SIG-M5 treated with dmso at 0.1 percent for 504 hours (cell line): ENCODE results near the gene ZNF691.
"Not testable (repeated sequence)": the region's sequence is repeated elsewhere in the genome, so short reads cannot be mapped to it uniquely, and the experiment has no call there.

Experiments used
- DNase-seq: peaks from one replicate; lab custom pipeline; 2025; ENCODE audit not compliant: unreplicated experiment; lab: John Stamatoyannopoulos, UW

Gene ZNF691

GRCh38 chr1:42856554-42856953 is 10.1 kb downstream of the ZNF691 start:
- DNase-seq = not testable (repeated sequence)

GRCh38 chr1:42859366-42859765 is 13.0 kb downstream of the ZNF691 start:
- not testable (repeated sequence) for DNase-seq

- DNase-seq = no peak
These were observed 14.1 kb downstream of the ZNF691 start for GRCh38 chr1:42860339-42861013.

DNA sequence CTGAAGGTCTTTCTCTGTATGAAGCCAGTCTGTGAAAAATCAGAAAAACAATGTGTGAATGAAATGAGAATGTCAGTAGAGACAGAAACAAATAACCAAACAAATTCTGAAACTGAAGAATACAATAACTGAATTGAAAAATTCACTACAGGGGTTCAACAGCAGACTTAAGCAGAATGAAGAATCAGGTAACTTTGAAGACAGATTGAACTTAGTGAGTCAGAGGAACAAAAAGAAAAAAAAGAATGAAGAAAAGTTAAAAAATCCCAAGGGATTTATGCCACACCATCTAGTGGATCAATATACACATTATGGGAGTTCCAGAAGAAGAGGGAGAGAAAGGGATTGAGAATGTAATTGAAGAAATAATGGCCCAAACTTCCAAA is 14.6 kb downstream of the ZNF691 start:
- DNase-seq = no peak

GRCh38 chr1:42866549-42866948 is 20.1 kb downstream of the ZNF691 start:
- no peak for DNase-seq

GRCh38 chr1:42868466-42868865 is 22.1 kb downstream of the ZNF691 start:
- DNase-seq = not testable (repeated sequence)

- not testable (repeated sequence) for DNase-seq
These were observed 22.8 kb downstream of the ZNF691 start for GRCh38 chr1:42869254-42869653.

GRCh38 chr1:42869751-42870150 is 23.3 kb downstream of the ZNF691 start:
- not testable (repeated sequence) for DNase-seq

DNA sequence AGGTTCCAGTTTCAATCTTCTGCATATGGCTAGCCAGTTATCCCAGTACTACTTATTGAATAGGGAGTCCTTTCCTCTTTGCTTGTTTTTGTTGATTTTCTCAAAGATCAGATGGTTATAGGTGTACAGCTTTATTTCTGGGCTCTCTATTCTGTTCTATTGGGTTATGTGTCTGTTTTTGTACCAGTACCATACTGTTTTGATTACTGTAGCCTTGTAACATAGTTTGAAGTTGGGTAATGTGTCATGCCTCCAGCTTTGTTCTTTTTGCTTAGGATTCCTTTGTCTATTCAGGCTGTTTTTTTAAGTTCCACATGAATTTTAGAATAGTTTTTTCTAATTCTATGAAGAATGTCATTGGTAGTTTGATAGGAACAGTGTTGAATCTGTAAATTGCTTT is 26.7 kb downstream of the ZNF691 start:
- not testable (repeated sequence) for DNase-seq

DNA sequence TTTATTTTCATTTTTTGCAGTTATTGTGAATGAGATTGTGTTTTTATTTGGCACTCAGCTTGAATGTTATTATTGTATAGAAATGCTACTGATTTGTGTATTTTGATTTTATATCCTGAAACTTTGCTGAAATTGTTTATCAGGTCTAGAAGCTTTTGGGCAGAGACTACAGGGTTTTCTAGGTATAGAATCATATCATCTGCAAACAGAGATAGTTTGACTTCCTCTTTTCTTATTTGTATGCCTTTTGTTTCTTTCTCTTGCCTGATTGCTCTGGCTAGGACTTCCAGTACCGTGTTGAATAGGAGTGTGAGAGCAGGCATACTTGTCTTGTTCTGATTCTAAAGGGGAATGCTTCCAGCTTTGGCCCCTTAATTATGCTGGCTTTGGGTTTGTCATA is 27.3 kb downstream of the ZNF691 start:
- no peak for DNase-seq

DNA sequence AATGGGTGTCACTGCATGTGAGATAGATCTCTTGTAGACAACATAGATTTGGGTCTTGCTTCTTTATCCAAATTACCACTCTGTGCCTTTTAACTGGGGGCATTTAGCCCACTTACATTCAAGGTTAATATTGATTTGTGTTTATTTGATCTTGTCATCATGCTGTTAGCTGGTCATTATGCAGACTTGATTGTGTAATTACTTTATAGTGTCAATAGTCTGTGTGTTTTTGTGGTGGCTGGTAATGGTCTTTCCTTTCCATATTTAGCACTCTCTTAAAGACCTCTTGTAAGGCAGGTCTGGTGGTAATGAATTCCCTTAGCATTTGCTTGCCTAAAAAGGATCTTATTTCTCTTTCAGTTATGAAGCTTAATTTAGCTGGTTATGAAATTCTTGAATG is 29.6 kb downstream of the ZNF691 start:
- DNase-seq = no peak

DNA sequence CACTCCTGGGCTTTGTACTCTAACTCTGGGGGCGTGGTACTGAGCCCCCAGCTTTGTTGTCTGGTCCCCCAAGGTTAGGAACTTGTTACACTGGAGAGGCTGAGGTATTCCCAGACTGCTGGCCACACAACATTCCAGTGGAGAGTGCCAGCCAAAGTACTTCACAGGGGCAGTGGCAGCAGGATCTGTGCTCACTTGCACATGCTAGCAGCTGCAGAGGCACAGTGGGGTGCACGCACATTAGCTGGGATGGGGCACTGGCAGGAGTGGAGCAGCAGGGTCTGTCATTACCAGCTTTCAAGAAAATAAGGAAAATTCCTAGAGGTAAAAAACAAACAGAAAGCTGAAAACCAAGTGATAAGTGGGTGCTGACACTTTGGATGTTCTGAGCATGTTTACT is 31.0 kb downstream of the ZNF691 start:
- DNase-seq = no peak

DNA sequence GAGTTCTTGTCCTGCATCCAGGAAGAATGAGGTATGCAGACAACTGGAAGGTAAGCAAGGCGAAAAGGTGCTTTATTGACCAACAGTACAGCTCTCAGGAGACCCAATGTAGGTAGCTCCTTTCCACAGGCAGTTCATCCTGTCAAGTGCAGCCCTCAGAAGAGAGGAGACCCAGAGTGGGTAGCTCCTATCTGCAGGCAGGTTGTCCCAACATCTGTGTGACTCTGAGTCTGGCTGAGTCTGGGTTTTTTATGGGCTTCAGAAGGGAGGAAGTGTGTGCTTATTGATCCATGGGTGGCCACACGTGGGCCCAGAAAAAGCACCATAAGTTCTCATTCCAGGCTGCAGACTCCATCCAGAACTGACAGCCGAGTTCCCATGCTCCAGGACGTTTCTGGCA is 34.0 kb downstream of the ZNF691 start:
- no peak for DNase-seq

DNA sequence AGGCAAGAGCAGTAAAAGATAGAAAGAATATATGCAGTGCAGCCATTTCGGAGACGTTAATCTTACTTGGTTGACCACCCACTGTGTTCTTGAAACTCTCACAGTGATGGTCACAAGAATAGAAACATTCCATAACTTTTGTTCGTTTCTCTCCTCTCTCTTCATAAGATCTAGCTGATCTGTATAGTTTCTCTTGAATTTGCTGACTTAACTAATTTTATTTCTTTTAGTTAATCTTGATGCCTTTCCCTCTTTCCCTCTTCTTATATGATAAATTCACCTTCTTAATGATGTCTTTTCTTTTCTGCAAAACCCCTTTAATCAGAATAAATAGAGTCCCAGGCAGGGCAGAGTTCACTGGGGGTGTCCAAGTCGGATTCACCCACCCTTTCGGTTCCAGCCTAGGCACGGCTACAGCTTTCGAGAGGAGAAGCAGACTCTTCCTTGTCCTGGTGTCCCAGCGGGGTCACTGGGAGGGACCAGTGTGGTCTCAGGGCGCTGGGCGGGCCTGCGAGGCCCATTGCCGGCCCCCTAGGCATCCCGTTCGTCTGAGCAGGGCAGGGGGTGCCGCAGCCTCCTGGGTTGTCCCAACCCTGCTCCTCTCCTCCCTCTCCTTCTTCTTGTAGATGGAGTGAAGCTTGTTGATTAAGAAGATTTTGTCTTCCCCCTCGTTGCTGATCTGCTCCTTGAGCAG is 39.8 kb downstream of the ZNF691 start:
- no peak for DNase-seq

DNA sequence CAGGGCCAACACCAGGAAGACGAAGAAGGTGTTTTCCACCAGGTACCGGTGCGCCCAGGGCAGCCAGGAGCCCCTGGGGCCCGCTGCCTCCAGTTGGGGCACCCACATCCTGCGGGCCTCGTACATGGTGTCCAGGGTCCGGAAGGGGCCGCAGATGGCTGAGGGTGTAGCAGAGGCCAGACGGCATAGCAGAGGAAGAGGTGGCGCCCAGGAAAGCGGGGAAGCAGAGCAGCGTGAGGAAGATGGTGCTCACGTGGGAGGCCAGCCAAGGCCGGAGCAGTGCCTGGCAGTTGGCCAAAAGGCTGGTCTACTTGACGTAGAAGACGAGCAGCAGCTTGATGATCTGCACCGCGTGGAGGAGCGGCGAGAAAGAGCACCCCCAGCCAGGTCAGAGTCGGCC is 40.4 kb downstream of the ZNF691 start:
- DNase-seq = no peak

- no peak for DNase-seq
These were observed 41.0 kb downstream of the ZNF691 start for GRCh38 chr1:42887366-42887765.

DNA sequence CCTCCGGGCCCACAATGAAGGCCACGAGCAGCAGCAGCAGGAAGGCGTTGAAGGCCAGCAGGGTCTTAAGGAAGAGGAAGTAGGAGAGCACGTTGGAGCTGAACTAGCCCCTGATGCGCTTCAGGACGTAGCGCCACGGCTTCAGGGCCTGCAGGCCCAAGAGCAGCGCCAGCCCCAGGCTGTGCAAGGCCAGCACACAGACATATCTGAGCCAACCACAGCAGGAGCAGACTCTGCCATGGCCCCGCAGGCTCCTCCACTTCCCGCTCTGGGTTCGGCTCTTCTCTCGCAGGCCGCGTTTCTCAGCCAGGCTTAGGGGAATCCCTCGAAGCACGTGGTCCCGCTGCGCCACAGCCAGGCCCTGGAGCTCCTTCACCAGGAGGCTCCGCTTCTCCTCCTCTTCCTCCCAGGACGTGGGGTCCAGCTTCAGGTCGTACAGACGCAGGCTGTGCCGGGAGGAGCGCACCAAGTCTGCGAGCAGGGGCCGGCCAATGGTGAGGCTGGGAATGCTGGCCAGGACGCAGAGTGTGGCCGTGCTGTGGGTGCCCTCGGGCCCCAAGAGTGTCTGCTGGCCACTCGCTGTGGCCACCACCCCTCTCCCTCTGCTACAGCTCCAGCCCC is 41.7 kb downstream of the ZNF691 start:
- DNase-seq = no peak

- no peak for DNase-seq
These were observed 42.9 kb downstream of the ZNF691 start for GRCh38 chr1:42889264-42889663.

DNA sequence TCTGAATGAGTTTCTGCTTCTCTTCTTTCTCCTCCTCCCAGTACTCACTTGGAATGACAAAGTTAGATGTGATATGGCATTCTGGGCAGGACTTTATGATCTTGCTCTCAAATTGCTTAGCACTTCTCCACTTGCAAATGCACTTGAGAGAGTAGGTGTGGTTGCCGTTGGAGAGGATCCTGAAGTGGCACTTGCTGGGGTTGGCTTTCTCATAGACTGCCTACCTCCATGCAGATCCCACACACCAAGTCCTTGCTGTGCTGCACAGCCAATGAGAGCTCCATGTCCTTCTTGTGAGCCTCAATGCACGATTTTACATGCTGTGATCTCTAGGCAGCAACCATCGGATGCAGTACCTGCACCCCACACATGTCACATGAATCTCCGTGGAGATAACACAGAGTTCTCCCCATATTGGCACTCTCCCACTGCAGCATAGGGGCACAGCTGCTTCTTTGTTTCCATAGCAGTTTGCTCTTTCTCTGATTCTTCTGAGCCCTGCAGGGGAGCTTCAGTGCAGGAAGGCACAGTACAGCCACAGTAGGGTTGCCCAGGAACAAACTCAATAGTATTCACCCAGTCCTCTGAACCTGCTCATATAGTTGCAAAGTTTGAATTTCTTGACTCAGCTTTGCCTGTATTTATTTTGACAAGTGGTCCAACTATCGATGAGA is 45.2 kb downstream of the ZNF691 start:
- no peak for DNase-seq

- DNase-seq = not testable (repeated sequence)
These were observed 53.5 kb downstream of the ZNF691 start for GRCh38 chr1:42899960-42900359.
